ENCODE measurements around the gene IL21R.
A peak's percentile ranks its signal among the peaks of the same experiment; 100 is the strongest.

Gene IL21R

DNA sequence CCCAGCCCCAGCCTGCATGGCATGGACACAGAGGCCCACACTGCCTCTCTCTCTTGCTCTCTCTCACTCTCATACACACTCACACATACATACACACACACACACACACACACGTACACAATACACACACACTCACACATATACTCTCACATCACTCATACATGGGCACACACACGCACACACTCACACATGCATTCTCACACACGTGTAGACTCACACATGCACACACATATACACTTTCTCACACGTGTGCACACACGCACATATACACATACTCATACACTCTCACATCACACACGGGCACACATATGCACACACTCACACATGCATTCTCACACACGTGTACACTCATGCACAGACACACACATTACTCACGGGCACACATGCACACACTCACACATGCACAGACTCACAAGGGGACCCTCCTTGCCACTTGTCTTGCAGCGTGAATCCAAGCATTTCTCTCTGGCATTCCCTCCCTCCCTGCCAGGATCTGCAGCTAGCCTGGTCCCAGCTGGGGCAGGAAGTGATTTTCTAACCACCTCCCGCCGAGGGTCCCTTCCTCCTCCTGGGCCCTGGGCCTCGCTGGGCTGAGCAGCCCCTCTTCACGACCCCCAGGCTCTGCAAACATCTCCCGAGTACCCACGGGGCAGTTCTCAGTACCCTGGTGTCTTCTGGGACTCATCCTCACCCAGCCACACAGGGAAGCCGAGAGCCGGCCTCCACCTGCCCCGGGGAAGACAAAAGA is 37.5 kb downstream of the IL21R start:
- no peak for TF ChIP-seq BACH2 (CRISPR knock-in tag; IDR thresholded peaks at IDR 0.05; ENCODE audit: borderline replicate concordance)
- no peak for TF ChIP-seq TCF4 (CRISPR knock-in tag; IDR thresholded peaks at IDR 0.05; ENCODE audit: borderline replicate concordance)
- no peak for TF ChIP-seq ZC3H10 (CRISPR knock-in tag; IDR thresholded peaks at IDR 0.05)
- TF ChIP-seq OSR1 (CRISPR knock-in tag; IDR thresholded peaks at IDR 0.05), result no peak
- TF ChIP-seq GLIS3 (CRISPR knock-in tag; IDR thresholded peaks at IDR 0.05), result no peak
- no peak for ATAC-seq

GRCh38 chr16:27441276-27441675 is 39.3 kb downstream of the IL21R start:
- TF ChIP-seq, protein P1, sequence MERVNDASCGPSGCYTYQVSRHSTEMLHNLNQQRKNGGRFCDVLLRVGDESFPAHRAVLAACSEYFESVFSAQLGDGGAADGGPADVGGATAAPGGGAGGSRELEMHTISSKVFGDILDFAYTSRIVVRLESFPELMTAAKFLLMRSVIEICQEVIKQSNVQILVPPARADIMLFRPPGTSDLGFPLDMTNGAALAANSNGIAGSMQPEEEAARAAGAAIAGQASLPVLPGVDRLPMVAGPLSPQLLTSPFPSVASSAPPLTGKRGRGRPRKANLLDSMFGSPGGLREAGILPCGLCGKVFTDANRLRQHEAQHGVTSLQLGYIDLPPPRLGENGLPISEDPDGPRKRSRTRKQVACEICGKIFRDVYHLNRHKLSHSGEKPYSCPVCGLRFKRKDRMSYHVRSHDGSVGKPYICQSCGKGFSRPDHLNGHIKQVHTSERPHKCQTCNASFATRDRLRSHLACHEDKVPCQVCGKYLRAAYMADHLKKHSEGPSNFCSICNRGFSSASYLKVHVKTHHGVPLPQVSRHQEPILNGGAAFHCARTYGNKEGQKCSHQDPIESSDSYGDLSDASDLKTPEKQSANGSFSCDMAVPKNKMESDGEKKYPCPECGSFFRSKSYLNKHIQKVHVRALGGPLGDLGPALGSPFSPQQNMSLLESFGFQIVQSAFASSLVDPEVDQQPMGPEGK (CRISPR knock-in tag; IDR thresholded peaks at IDR 0.05; ENCODE audit: borderline replicate concordance), result no peak
- TF ChIP-seq ISL1 (CRISPR knock-in tag; IDR thresholded peaks at IDR 0.05), result no peak
- TF ChIP-seq TCF4 (CRISPR knock-in tag; IDR thresholded peaks at IDR 0.05; ENCODE audit: borderline replicate concordance), result no peak
- no peak for TF ChIP-seq BACH2 (CRISPR knock-in tag; IDR thresholded peaks at IDR 0.05; ENCODE audit: borderline replicate concordance)
- TF ChIP-seq RARB (CRISPR knock-in tag; IDR thresholded peaks at IDR 0.05), result no peak
- TF ChIP-seq ZFP3 (CRISPR knock-in tag; IDR thresholded peaks at IDR 0.05), result no peak
- TF ChIP-seq ZNF565 (CRISPR knock-in tag; conservative IDR thresholded peaks at IDR 0.05; ENCODE audit: low read depth), result no peak
- no peak for TF ChIP-seq SNAI2 (CRISPR knock-in tag; IDR thresholded peaks at IDR 0.05)
- no peak for TF ChIP-seq GLIS3 (CRISPR knock-in tag; IDR thresholded peaks at IDR 0.05)
- no peak for TF ChIP-seq ZNF70 (CRISPR knock-in tag; IDR thresholded peaks at IDR 0.05)
- no peak for ATAC-seq

- ATAC-seq, result no peak
- TF ChIP-seq, protein P1 (CRISPR knock-in tag; IDR thresholded peaks at IDR 0.05; ENCODE audit: borderline replicate concordance), result no peak
- no peak for TF ChIP-seq ESRRG (CRISPR knock-in tag; IDR thresholded peaks at IDR 0.05)
- TF ChIP-seq, protein P2, sequence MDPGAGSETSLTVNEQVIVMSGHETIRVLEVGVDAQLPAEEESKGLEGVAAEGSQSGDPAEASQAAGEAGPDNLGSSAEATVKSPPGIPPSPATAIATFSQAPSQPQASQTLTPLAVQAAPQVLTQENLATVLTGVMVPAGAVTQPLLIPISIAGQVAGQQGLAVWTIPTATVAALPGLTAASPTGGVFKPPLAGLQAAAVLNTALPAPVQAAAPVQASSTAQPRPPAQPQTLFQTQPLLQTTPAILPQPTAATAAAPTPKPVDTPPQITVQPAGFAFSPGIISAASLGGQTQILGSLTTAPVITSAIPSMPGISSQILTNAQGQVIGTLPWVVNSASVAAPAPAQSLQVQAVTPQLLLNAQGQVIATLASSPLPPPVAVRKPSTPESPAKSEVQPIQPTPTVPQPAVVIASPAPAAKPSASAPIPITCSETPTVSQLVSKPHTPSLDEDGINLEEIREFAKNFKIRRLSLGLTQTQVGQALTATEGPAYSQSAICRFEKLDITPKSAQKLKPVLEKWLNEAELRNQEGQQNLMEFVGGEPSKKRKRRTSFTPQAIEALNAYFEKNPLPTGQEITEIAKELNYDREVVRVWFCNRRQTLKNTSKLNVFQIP (CRISPR knock-in tag; IDR thresholded peaks at IDR 0.05; ENCODE audit: borderline replicate concordance, low read depth), result no peak
- TF ChIP-seq TSHZ2 (CRISPR knock-in tag; IDR thresholded peaks at IDR 0.05), result no peak
- no peak for TF ChIP-seq ZFP30 (CRISPR knock-in tag; IDR thresholded peaks at IDR 0.05)
- TF ChIP-seq, protein P3, sequence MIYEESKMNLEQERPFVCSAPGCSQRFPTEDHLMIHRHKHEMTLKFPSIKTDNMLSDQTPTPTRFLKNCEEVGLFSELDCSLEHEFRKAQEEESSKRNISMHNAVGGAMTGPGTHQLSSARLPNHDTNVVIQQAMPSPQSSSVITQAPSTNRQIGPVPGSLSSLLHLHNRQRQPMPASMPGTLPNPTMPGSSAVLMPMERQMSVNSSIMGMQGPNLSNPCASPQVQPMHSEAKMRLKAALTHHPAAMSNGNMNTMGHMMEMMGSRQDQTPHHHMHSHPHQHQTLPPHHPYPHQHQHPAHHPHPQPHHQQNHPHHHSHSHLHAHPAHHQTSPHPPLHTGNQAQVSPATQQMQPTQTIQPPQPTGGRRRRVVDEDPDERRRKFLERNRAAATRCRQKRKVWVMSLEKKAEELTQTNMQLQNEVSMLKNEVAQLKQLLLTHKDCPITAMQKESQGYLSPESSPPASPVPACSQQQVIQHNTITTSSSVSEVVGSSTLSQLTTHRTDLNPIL (CRISPR knock-in tag; IDR thresholded peaks at IDR 0.05; ENCODE audit: low read depth), result no peak
- no peak for TF ChIP-seq ZFP3 (CRISPR knock-in tag; IDR thresholded peaks at IDR 0.05)
- no peak for TF ChIP-seq ZNF565 (CRISPR knock-in tag; conservative IDR thresholded peaks at IDR 0.05; ENCODE audit: low read depth)
- TF ChIP-seq RARB (CRISPR knock-in tag; IDR thresholded peaks at IDR 0.05), result no peak
Observed at GRCh38 chr16:27441998-27442397, 40.0 kb downstream of the IL21R start.

DNA sequence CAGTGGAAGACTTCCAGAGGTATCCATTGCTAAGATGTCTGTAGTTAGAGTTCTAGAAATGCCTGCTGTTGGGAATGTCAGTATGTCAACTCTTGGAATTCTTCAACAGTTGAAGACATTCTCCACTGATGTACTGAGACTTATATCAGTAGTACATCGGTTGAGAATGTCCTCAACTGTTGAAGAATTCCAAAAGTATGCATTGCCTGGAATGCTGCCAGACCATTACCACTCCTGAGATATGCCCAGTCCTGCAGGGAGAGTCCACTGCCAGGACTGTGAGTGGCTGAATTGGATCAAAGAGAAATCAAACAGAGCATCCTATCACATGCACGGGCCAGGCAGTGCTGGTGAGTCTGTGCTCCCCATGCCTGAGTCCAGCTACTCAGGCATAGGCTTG is 42.0 kb downstream of the IL21R start:
- TF ChIP-seq TCF4 (CRISPR knock-in tag; IDR thresholded peaks at IDR 0.05; ENCODE audit: borderline replicate concordance), result no peak
- no peak for TF ChIP-seq TSHZ2 (CRISPR knock-in tag; IDR thresholded peaks at IDR 0.05)
- TF ChIP-seq ISL1 (CRISPR knock-in tag; IDR thresholded peaks at IDR 0.05), result peak; percentile 32
- TF ChIP-seq, protein P1 (CRISPR knock-in tag; IDR thresholded peaks at IDR 0.05; ENCODE audit: borderline replicate concordance), result no peak
- ATAC-seq, result peak; percentile 78
